Endothelial cell of umbilical vein (primary cell): Measurements from ENCODE around the gene MAL. TPM values are rescaled to one million over a fixed set of nuclear protein-coding genes. Genes with fewer than 3 reads are reported as not detected.

Experiments
- BruUV-seq: library from RNA; stranded (reverse); fragments of 400-500 nt; replicated peaks from 2 replicates; lab custom pipeline; 2021; lab: Mats Ljungman, UMichigan
- CTCF ChIA-PET: fragments of 300-600, 350-600 bp; sonication (Branson Sonifier 250); formaldehyde crosslinking; loops from one replicate; lab custom pipeline; 2021; ENCODE audit warnings: antibody characterized with exemption, inconsistent platforms; lab: Charles Lee
- POLR2A ChIA-PET: fragments of 300-600, 350-600 bp; sonication (Branson Sonifier 250); formaldehyde crosslinking; loops from one replicate; lab custom pipeline; 2021; ENCODE audit warnings: antibody characterized with exemption, inconsistent platforms; lab: Charles Lee
- DNase-seq: peaks from one replicate; pipeline ENCODE4 v3.0.0-alpha.2; 2011; ENCODE audit warnings: low read depth, low spot score
- FAIRE-seq: peaks from 2 replicates; lab custom pipeline; 2011; peaks lifted over from hg19 to GRCh38; lab: Jason Lieb, UNC
- H2AFZ ChIP-seq: 2 replicates; pipeline ENCODE4 v1.6.0; 2012; ENCODE audit warnings: low read depth, low read length, control low read depth, inconsistent platforms
- H3K27ac ChIP-seq: 2 replicates; pipeline ENCODE4 v1.5.1; 2011; ENCODE audit warnings: low read depth, mild to moderate bottlenecking, control low read depth, low read length, moderate library complexity; ENCODE audit not compliant: insufficient read depth
- H3K27me3 ChIP-seq, 2 experiments: 2 replicates each; pipeline versions ENCODE4 v1.6.0 to v1.6.1; 2011; ENCODE audit warnings: low read length in 2 of 2, mixed read lengths in 1 of 2; ENCODE audit not compliant: control insufficient read depth in 2 of 2, insufficient read depth in 2 of 2
- H3K36me3 ChIP-seq, 2 experiments: 2 replicates in 1 of 2; 3 replicates in 1 of 2; pipeline ENCODE4 v1.5.1; 2011; ENCODE audit warnings: low read length in 2 of 2, mild to moderate bottlenecking in 1 of 2, moderate library complexity in 1 of 2; ENCODE audit not compliant: control insufficient read depth in 2 of 2, insufficient read depth in 2 of 2; ENCODE audit errors: extremely low read depth in 1 of 2
- H3K4me1 ChIP-seq: 3 replicates; pipeline ENCODE4 v1.5.1; 2011; ENCODE audit warnings: mild to moderate bottlenecking, low read length; ENCODE audit not compliant: control insufficient read depth, insufficient read depth; ENCODE audit errors: extremely low read depth
- H3K4me2 ChIP-seq: 2 replicates; pipeline ENCODE4 v1.6.1; 2011; ENCODE audit warnings: low read length, control low read depth, mixed read lengths; ENCODE audit not compliant: insufficient read depth
- H3K4me3 ChIP-seq, 3 experiments: fragments of 200-600 bp in 1 of 3; sonication (generic), shearing (Covaris generic) in 1 of 3; replicated peaks in 1 of 3; 2 replicates each; pipeline ENCODE4 v1.5.1; 2011 to 2016; ENCODE audit warnings: control low read depth in 3 of 3, low read length in 3 of 3, mild to moderate bottlenecking in 2 of 3, inconsistent platforms in 1 of 3, low read depth in 1 of 3, moderate library complexity in 1 of 3; ENCODE audit not compliant: insufficient read depth in 1 of 3
- H3K79me2 ChIP-seq: 2 replicates; pipeline ENCODE4 v1.6.0; 2012; ENCODE audit warnings: low read length, inconsistent platforms; ENCODE audit not compliant: control insufficient read depth, insufficient read depth
- H3K9ac ChIP-seq: replicated peaks from 2 replicates; pipeline ENCODE3; 2011; ENCODE audit warnings: low read length, control low read depth; ENCODE audit not compliant: insufficient read depth; ENCODE audit errors: extremely low read depth
- H3K9me1 ChIP-seq: replicated peaks from 3 replicates; pipeline ENCODE4 v1.6.0; 2011; ENCODE audit warnings: mild to moderate bottlenecking, low read length; ENCODE audit not compliant: control insufficient read depth, insufficient read depth; ENCODE audit errors: extremely low read depth
- H3K9me3 ChIP-seq: replicated peaks from 2 replicates; pipeline ENCODE4 v1.5.1; 2012; ENCODE audit warnings: low read length, inconsistent platforms; ENCODE audit not compliant: control insufficient read depth, insufficient read depth
- H4K20me1 ChIP-seq: replicated peaks from 2 replicates; pipeline ENCODE3; 2011; ENCODE audit warnings: mild to moderate bottlenecking, low read length; ENCODE audit not compliant: control insufficient read depth, insufficient read depth; ENCODE audit errors: extremely low read depth
- CTCF ChIP-seq, 2 donors: IDR thresholded peaks; 1 replicate in 1 of 2; 2 replicates in 1 of 2; pipeline ENCODE4 v1.5.1; 2011; ENCODE audit warnings: low read length in 2 of 2, mild to moderate bottlenecking in 2 of 2, moderate library complexity in 2 of 2, control low read depth in 1 of 2, inconsistent platforms in 1 of 2, low read depth in 1 of 2; ENCODE audit not compliant: insufficient read depth in 1 of 2; ENCODE audit errors: extremely low read depth in 1 of 2
- EZH2 ChIP-seq: IDR thresholded peaks from 2 replicates; pipeline ENCODE4 v1.6.1; 2012; ENCODE audit warnings: borderline replicate concordance, low read depth, mild to moderate bottlenecking, moderate library complexity, low read length, inconsistent platforms; ENCODE audit not compliant: severe bottlenecking
- FOS ChIP-seq: IDR thresholded peaks from 2 replicates; pipeline ENCODE4 v1.6.1; 2011; ENCODE audit warnings: mild to moderate bottlenecking, low read length, moderate library complexity, borderline replicate concordance; ENCODE audit not compliant: insufficient read depth
- GATA2 ChIP-seq: IDR thresholded peaks from 2 replicates; pipeline ENCODE4 v1.7.0; 2011; ENCODE audit warnings: low read depth, mild to moderate bottlenecking, moderate library complexity, mixed read lengths, low read length; ENCODE audit not compliant: insufficient read length, insufficient read depth
- JUN ChIP-seq: IDR thresholded peaks from 2 replicates; pipeline ENCODE4 v1.6.1; 2011; ENCODE audit warnings: borderline replicate concordance, low read depth; ENCODE audit not compliant: insufficient read length, insufficient read depth
- MAX ChIP-seq: IDR thresholded peaks from 2 replicates; pipeline ENCODE4 v1.6.1; 2011; ENCODE audit not compliant: insufficient read depth, insufficient read length
- MYC ChIP-seq: IDR thresholded peaks from one replicate; pipeline ENCODE4 v1.6.1; 2011; ENCODE audit warnings: mild to moderate bottlenecking, low read depth, low read length
- POLR2A ChIP-seq: IDR thresholded peaks from 2 replicates; pipeline ENCODE4 v1.6.1; 2012; ENCODE audit warnings: low read depth, mild to moderate bottlenecking, control low read depth, low read length
- POLR2AphosphoS5 ChIP-seq: IDR thresholded peaks from 2 replicates; pipeline ENCODE4 v1.6.1; 2012; ENCODE audit warnings: low read depth, mild to moderate bottlenecking, control low read depth, low read length, moderate library complexity; ENCODE audit not compliant: insufficient read depth
- dilution Hi-C: fragments of 300-500 bp; cut with MboI; formaldehyde crosslinking; loops from one replicate; pipeline ENCODE4 v1.15.0; 2019; ENCODE audit warnings: low sequenced_read_pairs; ENCODE audit not compliant: extremely low pct_ligation_motif_present
- intact Hi-C: fragments of 100-400 bp; cut with micrococcal nuclease; formaldehyde crosslinking; loops from one replicate; pipeline ENCODE4 v1.10.0; 2022
- polyA plus RNA-seq, 4 experiments: library from polyadenylated mRNA; depleted of rRNA in 3 of 4; stranded (reverse) in 3 of 4; unstranded in 1 of 4; fragments of >200 nt; gene quantifications; 2 replicates each; pipeline versions ENCODE4 v1.2.1 to v1.2.3, GENCODE V29; 2011 to 2012; ENCODE audit warnings: missing spikeins in 1 of 4
- total RNA-seq: library from RNA; stranded (reverse); gene quantifications from 2 replicates; pipeline ENCODE4 v1.2.3, GENCODE V29; 2021

Gene MAL
- total and polyA plus RNA-seq, 2 donors (not counting 3 experiments of a cell fraction or from before 2014, with no cell fraction given) = not detected

- TF ChIP-seq POLR2A (no peak), GATA2 (no peak), MYC (no peak), FOS (no peak), JUN (no peak), EZH2 (no peak), MAX (no peak), POLR2AphosphoS5 (no peak), CTCF (IDR thresholded peaks at IDR 0.05; ENCODE audit: extremely low read depth in 1 of 2, insufficient read depth in 1 of 2, low read depth in 1 of 2, low read length in 2 of 2) (no peak)
- Histone ChIP-seq H3K4me1 (no peaks in the 10 kb centered on the region), H2AFZ (no peak overlapping the region), H3K27ac (no peak overlapping the region), H4K20me1 (no peaks in the 10 kb centered on the region), H3K79me2 (no peaks in the 10 kb centered on the region), H3K4me3 (no peak overlapping the region), H3K9me3 (no peaks in the 10 kb centered on the region), H3K27me3 (no peaks in the 10 kb centered on the region), H3K36me3 (no peaks in the 10 kb centered on the region), H3K9me1 (no peaks in the 10 kb centered on the region), H3K9ac (no peak overlapping the region), H3K4me2 (no peak overlapping the region)
- dilution Hi-C loops (no loop called here), intact Hi-C loops (no loop called here)
- POLR2A ChIA-PET = no interaction called here
- BruUV-seq = no TSS peak
- DNase-seq = no peak
- CTCF ChIA-PET = interaction anchor here (1.4 kb wide), 1 partner anchor 9 kb away, joined by 3 read pairs; no protein-coding TSS in a partner anchor
- FAIRE-seq = no peak
Measured at GRCh38 chr2:95034221-95034620, 8.7 kb downstream of the MAL start.
